Hematopoietic multipotent progenitor cell treated with erythropoietin and hydrocortisone succinate and interleukin-3 and kit ligand, for 17 days (in vitro differentiated cells): ENCODE data around the gene FBXL7.

ENCODE experiments used
- DNase-seq: peaks from one replicate; pipeline ENCODE4 v3.0.0-alpha.2; 2015; ENCODE audit warnings: low spot score

The FBXL7 gene

GRCh38 chr5:15499528-15500324 lies at the start of gene FBXL7:
FBXL7 (plus strand) TSS chr5:15500180.
- no peak for DNase-seq

DNA sequence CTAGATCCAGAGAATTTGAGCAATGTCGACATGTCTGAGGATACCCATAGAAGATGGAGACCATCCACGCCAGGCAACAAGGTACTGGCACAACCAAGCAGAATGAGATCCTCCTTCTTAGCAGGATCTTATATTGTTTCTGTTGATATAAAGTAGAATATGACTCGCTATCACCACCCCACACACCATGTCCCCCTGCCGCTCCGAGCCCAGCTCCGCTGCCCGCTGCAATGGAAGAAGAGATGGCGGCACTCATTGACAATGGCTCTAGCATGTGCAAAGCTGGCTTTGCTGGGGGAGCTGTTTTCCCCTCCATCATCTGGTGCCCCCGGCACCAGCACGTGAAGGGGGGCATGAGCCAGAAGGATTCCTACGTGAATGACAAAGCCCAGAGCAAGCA lies 49.5 kb upstream of the FBXL7 start:
- no peak for DNase-seq

DNA sequence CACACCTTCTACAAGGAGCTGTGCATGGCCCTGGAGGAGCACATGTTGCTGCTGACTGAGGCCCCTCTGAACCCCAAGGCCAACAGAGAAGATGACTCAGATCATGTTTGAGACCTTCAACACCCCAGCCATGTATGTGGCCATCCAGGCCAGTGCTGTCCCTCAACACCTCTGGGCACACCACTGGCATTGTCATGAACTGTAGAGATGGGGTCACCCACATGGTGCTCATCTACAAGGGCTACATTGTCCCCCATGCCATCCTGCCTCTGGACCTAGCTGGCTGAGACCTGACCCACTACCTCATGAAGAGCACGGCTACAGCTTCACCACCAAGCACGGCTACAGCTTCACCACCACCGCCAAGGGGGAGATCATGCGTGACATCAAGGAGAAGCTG lies 49.0 kb upstream of the FBXL7 start:
- no peak for DNase-seq

DNA sequence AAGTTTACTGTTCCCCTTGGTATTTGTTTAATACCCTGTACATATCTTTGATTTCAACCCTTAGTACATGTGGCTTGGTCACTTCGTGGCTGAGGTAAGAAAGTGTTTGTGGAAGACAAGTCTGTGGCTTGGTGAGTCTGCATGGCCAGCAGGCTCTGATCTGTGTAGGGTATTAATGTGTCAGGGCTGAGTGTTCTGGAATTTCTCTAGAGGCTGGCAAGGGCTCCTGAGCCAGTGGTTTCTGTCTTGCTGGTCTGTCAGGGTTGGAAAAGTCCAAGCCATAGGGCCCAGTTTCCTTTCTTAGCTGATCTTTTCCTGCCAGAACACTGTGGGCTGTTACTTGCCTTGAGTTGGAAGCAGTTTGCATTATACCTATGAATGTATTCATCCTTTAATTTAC lies 48.0 kb upstream of the FBXL7 start:
- DNase-seq, result no peak

- DNase-seq, result no peak
These were observed 47.2 kb upstream of the FBXL7 start for GRCh38 chr5:15452781-15453180.

DNA sequence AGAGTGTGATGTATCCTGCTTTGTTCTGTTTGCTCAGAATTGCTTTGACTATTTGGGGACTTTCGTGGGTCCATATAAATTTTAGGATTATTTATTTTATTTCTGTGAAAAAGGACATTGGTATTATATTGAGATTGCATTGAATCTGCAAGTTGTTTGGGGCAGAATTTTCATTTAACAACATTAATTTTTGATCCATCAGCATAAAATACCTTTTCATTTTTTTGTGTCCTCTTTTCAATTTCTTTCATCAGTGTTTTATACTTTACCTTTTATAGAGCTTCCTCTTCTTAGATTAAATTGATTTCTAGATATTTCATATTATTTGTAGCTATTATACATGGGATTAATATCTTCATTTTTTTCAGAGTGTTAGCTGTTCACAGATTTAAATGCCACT lies 40.8 kb upstream of the FBXL7 start:
- DNase-seq, result no peak

DNA sequence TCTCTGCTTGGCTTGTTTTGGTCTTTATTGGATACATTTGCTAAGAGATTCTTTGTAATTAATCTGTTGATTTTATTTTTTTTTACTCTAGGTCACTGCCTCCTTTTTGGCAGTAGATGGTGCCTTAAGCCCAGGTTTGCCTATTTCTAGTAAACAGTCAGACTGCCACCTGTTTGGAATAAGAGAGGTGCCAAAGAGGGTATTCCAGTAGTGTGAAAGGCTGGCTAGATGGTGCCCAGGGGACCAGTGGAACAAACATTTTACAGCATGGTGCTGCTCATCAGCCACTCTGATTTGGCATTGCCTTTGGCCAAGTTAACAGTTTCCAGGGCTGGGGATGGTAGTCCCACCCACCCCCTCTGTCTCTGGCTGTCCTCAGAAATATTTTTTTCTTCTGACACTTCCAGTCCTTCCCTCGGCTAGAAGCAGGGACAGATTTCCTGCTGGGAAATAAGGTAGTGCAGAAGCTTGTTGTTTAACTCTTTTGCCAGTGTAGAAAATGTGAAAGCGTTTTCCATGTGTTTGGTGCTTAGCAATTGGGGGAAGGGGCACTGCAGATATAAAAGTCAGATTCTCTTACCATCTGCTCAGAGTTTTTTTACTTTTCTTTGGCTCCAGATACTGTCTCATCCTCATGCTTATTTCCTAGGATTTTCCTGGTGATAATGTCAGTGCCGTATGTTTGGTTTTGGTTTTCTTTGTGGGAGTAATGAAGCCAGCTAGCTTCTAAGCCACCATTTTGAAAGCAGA lies 36.6 kb upstream of the FBXL7 start:
- DNase-seq, result no peak

DNA sequence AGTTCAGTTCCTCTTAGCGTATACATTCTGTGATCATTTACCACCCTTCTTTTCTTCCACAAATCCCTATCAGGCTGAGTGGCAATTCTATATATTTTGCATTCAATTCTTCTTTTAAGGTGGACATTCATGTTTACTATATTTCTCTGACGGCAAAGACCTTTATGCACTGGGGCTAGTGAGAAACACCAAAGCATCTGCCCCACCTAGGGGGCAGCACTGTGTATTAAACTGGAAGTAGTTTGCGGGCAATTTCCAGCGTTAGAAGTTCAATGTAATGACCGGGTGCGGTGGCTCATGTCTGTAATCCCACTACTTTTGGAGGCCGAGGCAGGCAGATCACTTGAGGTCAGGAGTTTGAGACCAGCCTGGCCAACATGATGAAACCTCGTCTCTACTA lies 27.9 kb upstream of the FBXL7 start:
- no peak for DNase-seq

DNA sequence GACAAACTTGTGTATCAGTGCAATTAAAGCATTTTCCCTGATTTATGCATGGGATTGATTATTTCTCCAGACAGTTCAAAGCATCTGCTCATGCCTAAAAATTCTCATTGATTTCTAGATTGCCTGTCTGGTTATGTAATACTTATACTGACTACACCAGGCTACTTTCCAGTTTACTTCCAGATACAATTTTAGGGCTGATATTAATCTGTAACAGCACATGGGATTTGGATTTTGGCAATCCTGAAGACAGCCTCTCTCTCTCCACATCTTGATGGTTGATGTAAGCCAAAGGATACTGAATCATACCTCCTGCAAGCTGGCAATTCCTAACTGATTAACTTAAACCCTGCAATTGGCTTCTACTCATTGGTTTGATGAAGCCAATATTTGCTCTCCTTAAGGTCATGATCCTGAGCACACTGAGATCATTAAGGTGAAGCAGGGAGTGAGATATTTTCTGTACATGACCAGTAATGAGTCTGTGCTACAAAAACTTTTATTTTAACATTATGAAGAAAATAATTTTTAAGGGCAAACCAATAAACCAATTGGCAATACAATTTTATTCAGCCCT lies 25.7 kb upstream of the FBXL7 start:
- no peak for DNase-seq

GRCh38 chr5:15475367-15475766 lies 24.6 kb upstream of the FBXL7 start:
- DNase-seq, result no peak

DNA sequence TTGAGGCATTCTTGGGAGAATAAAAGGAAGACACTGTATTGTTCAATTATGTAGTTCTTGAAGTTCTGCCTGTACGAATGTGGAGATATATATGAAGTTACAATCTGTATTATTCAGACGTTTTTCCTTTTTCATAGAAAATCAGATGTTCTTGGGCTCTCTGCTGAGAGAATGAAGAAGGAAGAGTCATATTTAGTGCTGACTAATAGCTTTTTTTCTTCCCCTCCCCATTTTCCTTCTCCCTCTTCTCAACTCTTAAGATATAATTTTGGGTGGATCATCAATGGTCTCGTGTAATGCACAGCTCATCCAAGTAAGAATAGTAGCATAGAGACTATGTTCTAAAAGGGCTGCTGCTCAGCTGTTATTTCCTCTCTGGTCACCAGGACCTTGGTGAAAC lies 23.0 kb upstream of the FBXL7 start:
- DNase-seq, result no peak

- DNase-seq, result no peak
These were observed 19.5 kb upstream of the FBXL7 start for GRCh38 chr5:15480436-15480835.

DNA sequence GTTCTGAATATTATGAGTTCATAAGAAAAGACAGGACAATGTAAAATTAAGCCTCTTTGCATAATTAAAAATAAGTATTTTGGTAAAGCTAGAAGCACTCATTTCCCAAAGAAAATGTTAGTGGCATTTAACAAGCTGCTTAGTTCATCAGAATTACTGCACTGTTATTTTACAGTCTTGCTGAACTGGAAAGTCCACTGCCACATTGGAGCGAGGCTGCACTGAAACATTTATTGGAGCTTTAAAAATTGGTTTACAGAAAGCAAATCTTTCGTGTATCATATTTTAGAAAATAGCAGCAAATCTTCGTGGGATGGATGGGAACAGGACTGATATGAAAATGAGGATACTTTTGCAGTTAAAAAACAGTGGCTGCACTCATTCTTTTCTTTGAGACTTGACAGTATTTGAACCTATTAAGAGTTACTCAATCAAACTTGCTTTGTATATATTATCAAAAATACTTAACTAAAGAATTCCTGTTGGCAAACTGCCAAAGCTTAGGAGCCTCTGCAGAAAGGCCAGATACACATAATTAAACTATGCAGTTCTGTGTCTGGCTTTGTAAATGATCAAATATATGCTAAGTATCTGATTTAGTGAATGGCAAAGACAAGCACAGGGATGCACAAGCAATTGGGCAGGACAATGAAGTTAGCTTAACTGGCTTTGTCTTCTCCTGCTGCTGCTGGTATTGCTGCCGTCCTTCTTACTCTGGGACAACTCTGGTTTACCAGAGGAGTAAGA lies 16.5 kb upstream of the FBXL7 start:
- no peak for DNase-seq

- no peak for DNase-seq
These were observed 12.8 kb upstream of the FBXL7 start for GRCh38 chr5:15487228-15487627.

GRCh38 chr5:15489571-15490235 lies 10.3 kb upstream of the FBXL7 start:
- DNase-seq, result no peak

- DNase-seq, result no peak
These were observed 7.4 kb upstream of the FBXL7 start for GRCh38 chr5:15492545-15492944.

DNA sequence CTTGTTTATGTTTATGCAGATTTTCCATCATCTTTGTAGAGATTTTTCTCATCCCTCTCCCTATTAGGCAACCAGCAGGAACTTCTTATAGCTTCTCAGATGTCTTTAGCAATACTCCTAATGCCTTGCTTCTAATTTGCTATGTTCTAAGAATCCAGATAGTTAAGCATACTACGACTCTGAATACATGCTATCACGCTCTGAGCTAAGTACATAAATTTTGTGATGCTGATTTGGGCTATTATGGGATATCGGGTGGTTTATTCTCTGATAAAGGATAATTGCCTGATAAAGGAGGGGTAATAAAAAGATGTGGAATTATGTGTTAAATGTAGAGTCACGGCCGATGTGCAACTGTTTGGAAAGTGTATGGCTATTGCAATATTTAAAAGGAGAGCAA lies 6.5 kb upstream of the FBXL7 start:
- no peak for DNase-seq

GRCh38 chr5:15495026-15495425 lies 5.0 kb upstream of the FBXL7 start:
- DNase-seq, result no peak

DNA sequence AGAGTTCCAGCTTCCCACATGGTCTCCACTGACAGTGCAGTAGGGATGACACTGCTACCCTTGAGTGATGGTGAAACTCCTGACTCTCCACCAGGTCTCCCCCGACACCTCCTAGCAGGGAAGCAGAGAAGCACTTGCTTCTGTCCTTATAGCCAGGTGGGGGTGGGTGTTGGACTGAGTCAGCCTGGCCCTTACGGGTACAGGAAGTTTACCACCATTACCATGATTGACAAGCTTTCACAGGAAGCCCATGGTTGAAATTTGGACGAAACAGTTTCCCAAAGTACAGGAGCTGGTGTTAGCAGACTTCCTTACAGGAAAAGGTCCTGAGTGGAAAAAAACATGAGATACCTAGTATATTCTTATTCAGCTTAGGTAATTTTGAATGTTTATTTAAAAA lies 3.1 kb upstream of the FBXL7 start:
- DNase-seq, result no peak

GRCh38 chr5:15500325-15501001 lies 483 bp downstream of the FBXL7 start:
- no peak for DNase-seq

DNA sequence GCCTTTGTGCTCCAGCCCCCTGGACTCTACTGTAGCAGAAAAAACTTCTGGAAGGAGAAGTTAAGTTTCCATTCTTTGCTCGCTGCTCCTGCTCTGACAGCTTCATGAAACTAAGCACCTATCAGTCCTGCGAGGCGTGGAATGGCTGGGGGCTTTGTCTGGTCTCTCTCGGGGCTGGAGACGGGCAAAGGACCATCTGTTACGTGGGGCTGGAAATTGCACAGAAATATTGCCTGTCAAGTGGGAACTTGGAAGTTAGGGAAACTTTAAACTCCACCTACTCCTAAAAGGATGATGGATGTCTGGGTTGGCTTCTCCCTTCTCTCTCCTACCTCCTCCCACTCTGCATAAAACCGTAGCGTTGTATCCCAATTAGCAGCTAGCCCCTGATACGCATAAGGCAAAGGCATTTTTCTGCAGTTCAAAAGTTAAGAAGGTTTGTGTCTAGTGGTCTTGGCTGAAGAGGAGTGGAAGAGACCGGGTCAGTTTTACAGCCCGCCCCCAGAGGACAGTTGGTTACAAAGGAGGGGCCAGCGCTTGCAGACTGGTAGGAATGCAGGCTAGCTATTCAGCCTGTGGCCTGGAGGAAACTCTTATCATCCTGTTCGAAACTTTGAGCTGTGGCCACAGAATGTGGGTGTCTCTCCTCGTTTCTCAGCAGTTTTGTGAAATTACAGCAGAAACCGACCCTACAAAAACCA lies 1.3 kb downstream of the FBXL7 start:
- no peak for DNase-seq
